Loucy (cell line): ENCODE measurements around the gene RFWD3.
"Not testable (repeated sequence)": the region's sequence is repeated elsewhere in the genome, so short reads cannot be mapped to it uniquely, and the experiment has no call there.

Source experiments
- EZH2phosphoT487 ChIP-seq: fragments of 200-600 bp; IDR thresholded peaks from 2 replicates; pipeline ENCODE4 v1.6.1; 2018; ENCODE audit warnings: antibody characterized with exemption, mild to moderate bottlenecking, moderate library complexity, borderline replicate concordance
- TF ChIP-seq, protein P1 (sequence below): fragments of 200-600 bp; sonication (generic); conservative IDR thresholded peaks from 2 replicates; pipeline ENCODE4 v1.5.1; 2014; ENCODE audit warnings: mild to moderate bottlenecking, antibody characterized with exemption, low read length

GRCh38 chr16:74652883-74653282, 13.8 kb downstream of the RFWD3 start:
- TF ChIP-seq, protein P1, sequence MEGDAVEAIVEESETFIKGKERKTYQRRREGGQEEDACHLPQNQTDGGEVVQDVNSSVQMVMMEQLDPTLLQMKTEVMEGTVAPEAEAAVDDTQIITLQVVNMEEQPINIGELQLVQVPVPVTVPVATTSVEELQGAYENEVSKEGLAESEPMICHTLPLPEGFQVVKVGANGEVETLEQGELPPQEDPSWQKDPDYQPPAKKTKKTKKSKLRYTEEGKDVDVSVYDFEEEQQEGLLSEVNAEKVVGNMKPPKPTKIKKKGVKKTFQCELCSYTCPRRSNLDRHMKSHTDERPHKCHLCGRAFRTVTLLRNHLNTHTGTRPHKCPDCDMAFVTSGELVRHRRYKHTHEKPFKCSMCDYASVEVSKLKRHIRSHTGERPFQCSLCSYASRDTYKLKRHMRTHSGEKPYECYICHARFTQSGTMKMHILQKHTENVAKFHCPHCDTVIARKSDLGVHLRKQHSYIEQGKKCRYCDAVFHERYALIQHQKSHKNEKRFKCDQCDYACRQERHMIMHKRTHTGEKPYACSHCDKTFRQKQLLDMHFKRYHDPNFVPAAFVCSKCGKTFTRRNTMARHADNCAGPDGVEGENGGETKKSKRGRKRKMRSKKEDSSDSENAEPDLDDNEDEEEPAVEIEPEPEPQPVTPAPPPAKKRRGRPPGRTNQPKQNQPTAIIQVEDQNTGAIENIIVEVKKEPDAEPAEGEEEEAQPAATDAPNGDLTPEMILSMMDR: not testable (repeated sequence)
- TF ChIP-seq EZH2phosphoT487: not testable (repeated sequence)
